IMR-90 (cell line): ENCODE data around the gene CYFIP2.

ENCODE experiments used
- CTCF ChIP-seq: conservative IDR thresholded peaks from 2 replicates; pipeline ENCODE4 v1.5.1; 2012; ENCODE audit warnings: mild to moderate bottlenecking, low read depth, low read length, improper control_type of control experiment
- SMC3 ChIP-seq: fragments of 150-350 bp; IDR thresholded peaks from 2 replicates; pipeline ENCODE4 v1.6.1; 2016; ENCODE audit warnings: low read depth, mild to moderate bottlenecking, antibody characterized with exemption, low read length, moderate library complexity
- TF ChIP-seq, protein P1 (sequence below): fragments of 150-350 bp; IDR thresholded peaks from 2 replicates; pipeline ENCODE4 v1.6.1; 2017; ENCODE audit warnings: mild to moderate bottlenecking, antibody characterized with exemption, low read length, low read depth

GRCh38 chr5:157362502-157362901, 96.6 kb downstream of the CYFIP2 start:
- TF ChIP-seq, protein P1, sequence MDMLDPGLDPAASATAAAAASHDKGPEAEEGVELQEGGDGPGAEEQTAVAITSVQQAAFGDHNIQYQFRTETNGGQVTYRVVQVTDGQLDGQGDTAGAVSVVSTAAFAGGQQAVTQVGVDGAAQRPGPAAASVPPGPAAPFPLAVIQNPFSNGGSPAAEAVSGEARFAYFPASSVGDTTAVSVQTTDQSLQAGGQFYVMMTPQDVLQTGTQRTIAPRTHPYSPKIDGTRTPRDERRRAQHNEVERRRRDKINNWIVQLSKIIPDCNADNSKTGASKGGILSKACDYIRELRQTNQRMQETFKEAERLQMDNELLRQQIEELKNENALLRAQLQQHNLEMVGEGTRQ, result no peak
- TF ChIP-seq SMC3 (no peak), CTCF (no peak)
